Stimulated activated CD8-positive, alpha-beta memory T cell treated with anti-CD3 and anti-CD28 coated beads, Interleukin-4, amount 100 ng/mL, for 1 hour (primary cell): ENCODE data around the gene QSOX2.

ENCODE experiments used
- DNase-seq, 2 donors: peaks; one replicate each; pipeline ENCODE4 v3.0.0-alpha.2; 2020; ENCODE audit warnings: low read depth in 2 of 2, low spot score in 1 of 2

Gene QSOX2

GRCh38 chr9:136223871-136224640, 21.6 kb downstream of the QSOX2 start:
- DNase-seq: no peak

DNA sequence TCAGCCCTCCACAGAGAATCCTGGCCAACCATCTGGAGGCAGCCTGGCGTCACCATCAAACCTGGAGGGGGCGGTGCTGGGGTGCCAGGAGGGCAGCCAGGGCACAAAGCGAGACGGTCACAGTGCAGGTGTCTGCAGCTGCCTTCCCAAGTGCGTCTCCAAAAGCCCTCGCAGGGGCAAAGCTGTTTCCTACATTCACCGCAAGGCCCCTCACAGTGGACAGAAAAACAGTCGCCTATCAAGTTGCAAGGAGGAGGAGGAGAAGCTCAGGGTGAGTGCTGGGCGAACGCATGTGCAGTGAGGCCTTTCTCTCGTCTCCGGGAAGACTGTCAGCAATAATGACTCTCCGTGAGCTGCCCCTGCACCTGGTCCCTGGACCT, 22.7 kb downstream of the QSOX2 start:
- DNase-seq: no peak

DNA sequence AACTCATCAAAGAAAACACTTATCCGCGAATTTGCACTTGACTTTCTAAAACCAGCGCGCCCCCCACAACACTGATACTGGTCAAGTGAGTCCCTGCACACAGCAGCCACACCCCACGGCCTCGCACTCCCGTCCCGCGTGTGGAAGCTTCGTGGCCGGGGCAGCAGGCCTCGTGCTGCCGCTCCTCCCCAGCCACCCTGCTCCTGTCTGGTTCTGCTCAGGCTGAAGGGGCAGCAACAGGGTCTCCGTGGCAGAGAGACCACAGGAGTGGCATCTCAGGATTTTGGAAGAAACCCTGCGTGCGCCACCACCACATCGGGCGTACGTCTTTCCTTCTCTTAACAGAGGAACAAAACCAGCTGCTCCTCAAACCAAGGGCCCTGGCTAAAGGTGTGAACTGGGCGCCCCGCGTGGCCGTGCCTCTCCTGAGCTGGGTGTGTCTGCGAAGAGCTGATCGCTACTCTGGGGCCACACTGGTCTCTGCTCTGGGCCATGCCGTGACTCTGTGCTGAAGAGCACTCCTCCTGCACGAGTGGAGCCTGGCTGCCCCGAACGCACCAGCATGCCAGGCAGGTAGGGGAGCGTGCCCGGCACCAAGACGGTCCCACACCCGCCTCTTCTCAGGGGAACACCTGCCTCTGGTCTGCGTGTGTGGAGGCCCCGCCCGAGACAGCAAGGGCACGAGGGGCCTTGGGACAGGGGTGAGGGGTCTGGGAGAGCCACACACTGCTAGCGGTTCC, 23.3 kb downstream of the QSOX2 start:
- DNase-seq: no peak

- no peak for DNase-seq
These were observed 25.4 kb downstream of the QSOX2 start for GRCh38 chr9:136220017-136220729.

DNA sequence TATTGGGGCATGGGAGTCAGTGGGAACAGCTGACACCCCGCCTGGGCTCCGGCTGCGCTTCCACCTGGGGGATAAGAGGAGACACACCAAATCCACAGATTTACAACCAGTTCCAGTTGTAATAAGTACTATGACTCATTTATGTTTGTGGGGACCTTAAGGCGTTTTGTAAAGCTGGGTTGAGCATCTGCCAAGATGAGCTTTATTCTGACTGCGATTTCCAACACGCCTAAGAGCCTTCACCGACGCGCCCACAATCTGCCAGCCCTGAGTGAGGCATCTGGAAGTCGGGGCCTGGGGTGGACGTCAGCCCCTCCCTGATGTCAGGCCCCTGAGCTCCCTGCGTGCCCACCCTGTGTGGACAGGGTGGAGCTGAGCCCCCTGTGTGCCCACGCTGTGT, 26.3 kb downstream of the QSOX2 start:
- no peak for DNase-seq

DNA sequence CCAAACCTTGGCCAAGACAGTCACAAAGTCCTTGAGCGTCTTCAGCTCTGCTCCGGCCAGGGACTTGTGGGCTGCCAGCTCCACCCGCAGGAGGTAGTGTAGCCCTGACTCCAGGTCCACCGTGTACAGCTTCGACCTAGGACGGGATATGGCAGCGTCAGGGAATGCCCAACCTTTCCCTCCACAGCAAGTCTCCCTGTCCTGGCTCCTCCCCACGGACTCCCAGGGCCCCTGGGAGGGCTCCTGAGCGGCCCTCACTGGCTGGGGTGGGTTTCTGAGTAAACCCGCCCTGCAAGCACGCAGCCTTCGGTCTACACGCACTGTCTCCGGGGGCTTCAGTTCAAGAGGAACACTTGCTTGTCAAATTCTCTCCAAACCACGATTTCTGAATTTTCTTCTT, 26.9 kb downstream of the QSOX2 start:
- DNase-seq: no peak

DNA sequence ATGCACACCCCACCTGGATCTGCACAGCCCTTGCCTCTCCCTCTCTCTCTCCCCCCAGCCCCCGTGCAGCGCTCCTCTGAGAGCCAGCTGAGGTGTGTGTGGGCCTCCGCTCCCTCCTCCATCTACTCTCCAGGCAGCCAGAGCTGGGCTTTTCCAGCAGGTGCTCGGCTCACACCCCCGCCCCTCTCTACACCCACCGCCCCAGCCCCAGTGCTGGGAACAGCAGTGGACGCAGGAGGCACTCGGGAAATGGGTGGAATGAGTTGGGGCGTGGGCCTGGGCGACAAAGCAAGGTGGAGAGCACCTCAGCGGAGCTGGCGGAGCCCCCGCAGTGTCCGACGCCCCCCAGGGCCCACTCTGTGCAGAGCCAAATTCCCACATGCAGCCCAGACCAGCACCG, 27.3 kb downstream of the QSOX2 start:
- no peak for DNase-seq

- no peak for DNase-seq
These were observed 28.9 kb downstream of the QSOX2 start for GRCh38 chr9:136216541-136217244.

DNA sequence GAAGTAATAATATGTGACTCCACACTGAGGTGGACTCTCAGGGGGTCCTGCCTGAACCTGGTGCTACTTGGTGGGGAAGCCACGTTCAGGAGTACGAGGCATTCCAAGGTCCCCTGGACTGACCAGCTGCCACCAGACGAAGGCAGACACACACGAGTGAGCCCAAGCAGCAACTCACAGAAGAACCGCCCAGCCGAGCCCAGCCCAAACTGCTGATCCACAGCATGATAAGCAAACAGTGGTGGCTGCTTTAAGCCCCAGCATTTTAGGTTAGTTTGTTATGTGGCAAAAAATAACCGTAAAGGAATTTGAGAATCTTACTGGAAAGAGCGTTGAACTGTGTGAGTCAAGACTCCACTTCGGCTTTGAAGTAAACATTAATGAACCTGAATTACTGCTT, 31.9 kb downstream of the QSOX2 start:
- DNase-seq: no peak

DNA sequence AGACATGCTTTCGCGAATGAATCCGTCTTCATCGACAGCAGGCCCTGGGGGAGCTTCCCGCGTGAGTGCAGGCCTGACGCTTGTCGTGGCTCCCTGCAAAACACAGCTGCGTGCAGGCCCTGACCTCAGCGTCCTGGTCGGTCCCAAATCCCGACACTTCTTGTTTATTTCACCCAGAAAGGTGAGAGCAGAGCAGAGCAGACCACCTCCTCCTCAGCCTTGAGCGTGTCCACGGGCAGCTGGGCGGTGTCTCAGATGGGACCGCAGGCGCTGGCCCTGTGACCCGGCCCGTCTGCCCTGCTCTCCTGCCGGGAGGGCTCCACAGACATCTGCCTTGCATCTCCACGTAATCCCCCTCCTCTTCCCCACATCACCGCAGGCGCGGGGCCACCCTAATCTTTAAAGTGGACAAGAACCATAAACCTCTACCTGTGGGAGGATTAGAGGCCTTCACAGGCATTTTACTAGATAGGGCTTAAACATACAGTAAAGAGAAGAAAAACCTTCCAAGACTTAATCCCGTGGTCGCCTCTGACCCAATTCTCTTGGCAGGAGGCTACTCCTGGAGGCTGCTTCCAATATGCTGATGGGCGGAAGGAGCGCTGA, 33.2 kb downstream of the QSOX2 start:
- DNase-seq: no peak

DNA sequence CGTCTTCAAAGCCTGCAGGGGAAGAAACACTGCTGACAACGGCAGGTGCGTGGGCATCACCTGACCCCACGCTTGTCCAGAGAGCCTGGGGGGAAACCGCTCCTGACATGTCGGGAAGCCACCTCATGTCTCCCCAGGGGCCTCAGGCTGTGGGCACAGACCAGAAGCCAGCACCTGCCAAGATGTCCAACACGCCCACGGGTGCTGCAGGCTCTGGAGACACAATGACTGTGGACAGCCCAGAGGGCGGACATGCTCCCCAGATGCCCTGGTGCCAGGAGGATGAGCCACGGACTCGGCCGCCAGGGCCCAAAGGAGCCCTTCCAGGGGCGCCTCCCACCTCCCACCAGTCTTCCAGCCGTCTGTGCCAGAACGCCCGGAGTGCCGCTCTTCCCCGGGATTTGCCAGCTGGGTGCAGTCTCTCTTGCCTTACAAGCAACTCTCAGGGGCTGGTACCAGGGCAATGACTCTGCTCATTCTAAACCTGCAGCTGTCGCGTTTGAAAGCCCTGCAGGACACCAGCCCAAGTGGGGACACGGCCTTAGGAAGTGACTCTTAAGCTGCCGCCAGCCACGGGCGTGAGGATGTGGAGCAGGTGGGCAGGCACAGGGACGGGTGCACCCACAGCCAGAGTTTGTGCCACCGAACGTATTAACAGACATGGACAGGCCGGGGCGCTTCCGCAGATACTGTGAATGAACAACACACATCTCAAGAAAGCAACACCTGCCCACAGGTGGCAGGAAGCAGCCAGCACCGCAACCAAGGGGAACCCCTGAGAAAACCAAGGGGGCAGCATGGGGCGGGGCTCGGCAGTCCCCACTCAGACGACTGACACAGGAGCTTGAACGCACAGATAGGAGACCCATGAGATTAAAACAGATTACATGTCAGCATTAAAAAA, 33.9 kb downstream of the QSOX2 start:
- DNase-seq: no peak

DNA sequence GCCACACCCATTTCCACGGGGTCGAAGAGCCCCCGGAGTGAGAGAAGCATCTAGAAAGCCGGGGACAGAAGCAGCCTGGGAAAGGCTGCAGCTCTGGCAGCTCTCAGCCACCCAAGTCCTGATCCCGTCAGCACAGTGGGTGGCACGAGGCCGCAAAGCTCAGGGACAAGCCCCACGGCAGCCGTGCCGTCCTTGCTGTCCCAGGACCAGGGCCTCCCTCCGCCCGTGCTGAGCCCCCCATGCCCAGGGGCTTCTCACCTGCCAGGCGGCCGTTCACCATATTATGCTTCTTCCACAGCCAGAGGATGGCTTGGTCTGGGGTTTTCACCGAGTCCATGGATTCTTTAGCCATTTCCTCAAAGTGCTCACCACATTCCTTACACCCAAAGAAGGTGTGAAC, 34.6 kb downstream of the QSOX2 start:
- DNase-seq: no peak

DNA sequence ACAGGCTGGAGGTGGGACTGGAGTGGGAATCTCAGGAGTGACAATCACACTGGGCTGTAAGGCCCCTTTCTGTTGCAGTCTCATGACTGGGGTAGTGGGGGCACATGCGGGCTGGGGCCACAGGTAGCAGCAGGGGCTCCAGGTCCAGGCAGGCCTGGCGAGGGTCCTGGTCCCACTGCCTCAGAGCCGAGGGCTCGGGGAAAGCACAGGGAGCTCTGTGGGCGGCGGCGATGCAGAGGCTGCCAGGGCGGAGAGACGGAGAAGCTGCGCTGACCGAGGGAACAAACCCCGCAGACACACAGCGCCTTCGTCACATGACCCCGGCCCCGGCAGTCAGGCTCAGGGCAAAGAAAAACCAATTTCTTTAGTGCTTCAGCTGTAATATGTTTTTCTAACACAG, 35.3 kb downstream of the QSOX2 start:
- DNase-seq: no peak

- no peak for DNase-seq
These were observed 35.8 kb downstream of the QSOX2 start for GRCh38 chr9:136209786-136210185.

GRCh38 chr9:136209232-136209631, 36.4 kb downstream of the QSOX2 start:
- no peak for DNase-seq

GRCh38 chr9:136208675-136209074, 36.9 kb downstream of the QSOX2 start:
- no peak for DNase-seq

DNA sequence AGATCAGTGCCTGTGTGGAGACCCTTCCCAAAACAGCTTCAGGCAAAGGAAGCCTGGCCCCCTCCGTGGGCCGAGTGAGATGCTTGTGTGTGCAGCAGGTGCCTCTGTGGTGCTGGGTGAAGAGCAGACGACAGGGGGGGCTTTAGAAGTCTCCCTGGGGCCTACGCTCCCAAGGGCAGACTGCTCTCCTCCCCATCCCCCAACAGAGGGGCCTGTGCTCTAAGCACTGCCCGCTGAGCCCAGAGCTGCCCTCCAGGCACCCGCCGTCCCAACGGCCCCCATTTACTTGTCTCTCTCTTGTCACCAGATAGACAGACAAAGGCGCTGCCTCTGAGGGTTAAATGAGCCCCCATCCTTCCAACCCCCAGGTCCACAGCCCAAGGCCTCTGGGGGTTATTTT, 38.0 kb downstream of the QSOX2 start:
- DNase-seq: no peak

GRCh38 chr9:136206602-136207275, 38.9 kb downstream of the QSOX2 start:
- no peak for DNase-seq

- DNase-seq: no peak
These were observed 40.0 kb downstream of the QSOX2 start for GRCh38 chr9:136205707-136205992.
